GM18951 (cell line): ENCODE results near the gene FRAS1.
"Not testable (repeated sequence)": the region's sequence is repeated elsewhere in the genome, so short reads cannot be mapped to it uniquely, and the experiment has no call there.

ENCODE experiments used
- POLR2A ChIP-seq: IDR thresholded peaks from 4 replicates; pipeline ENCODE4 v1.6.1; 2011; ENCODE audit warnings: mild to moderate bottlenecking; ENCODE audit not compliant: insufficient read length, insufficient read depth; ENCODE audit errors: extremely low read depth
- in situ Hi-C: fragments of 300-500 bp; cut with MboI; formaldehyde crosslinking; loops from one replicate; pipeline ENCODE4 v1.12.0; 2022; ENCODE audit warnings: low sequenced_read_pairs, mixed read lengths, inconsistent platforms; ENCODE audit not compliant: unreplicated experiment

Gene FRAS1

DNA sequence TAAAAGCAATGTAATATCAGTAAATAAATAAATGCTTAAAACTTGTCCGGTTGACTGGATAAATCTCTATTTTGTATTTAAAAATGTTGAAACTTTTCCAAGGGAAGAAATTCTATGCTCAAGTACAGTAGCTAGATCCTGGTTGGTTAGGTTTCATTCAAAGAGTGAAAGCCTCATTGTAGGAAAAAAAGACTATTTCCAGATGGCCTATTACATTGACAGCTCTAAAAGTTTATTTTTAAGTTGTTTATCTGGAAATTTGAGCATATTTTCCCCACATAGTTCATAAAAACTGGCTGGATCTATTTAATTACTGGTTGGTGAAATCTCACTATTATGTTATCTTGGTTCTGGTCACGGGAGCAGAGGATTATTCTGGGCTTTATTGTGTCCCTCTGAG lies 38.0 kb downstream of the FRAS1 start:
- in situ Hi-C loops: no loop called here

DNA sequence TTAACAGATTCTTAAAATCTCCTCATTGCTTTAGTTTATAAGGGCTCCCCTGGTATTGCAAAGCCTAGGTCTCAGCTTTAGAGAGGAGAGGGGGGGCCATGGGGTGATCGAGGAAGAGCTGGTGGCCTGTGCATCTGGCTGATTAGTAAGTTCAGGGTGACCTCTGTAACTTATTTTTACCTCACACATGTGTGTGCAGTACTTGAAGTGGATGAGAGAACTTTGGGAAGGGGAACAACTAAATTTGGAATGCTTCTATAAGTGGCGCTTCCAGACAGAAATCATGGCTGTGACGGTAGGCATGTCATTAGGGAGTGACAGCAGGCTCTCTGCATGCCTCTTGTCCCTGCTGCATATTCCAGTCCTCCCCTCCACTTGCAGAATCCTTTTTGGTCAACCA lies 41.9 kb downstream of the FRAS1 start:
- in situ Hi-C loops: no loop called here
- no peak for TF ChIP-seq POLR2A

More for the DNA sequence above, 38.0 kb downstream of the FRAS1 start:
- TF ChIP-seq POLR2A: no peak

DNA sequence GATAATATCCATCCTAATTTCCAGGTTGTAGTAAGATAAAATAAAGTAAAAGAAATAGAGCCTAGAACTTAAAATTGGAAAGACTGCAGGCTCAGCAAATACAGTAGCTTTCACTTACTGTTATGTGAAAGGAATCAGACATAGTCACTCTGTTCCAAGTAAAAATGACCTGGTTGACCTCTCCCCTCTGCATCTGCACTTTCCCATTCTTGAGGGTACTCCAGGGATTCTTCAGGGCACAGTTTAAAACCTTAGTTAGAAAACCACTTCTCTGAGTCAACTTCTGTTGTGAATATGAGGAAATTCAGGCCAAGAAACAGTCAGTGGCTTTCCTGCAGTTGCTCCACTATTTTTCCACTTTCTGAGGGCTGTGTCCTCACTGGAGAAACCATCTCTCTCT lies 42.9 kb downstream of the FRAS1 start:
- TF ChIP-seq POLR2A: no peak
- in situ Hi-C loops: no loop called here

DNA sequence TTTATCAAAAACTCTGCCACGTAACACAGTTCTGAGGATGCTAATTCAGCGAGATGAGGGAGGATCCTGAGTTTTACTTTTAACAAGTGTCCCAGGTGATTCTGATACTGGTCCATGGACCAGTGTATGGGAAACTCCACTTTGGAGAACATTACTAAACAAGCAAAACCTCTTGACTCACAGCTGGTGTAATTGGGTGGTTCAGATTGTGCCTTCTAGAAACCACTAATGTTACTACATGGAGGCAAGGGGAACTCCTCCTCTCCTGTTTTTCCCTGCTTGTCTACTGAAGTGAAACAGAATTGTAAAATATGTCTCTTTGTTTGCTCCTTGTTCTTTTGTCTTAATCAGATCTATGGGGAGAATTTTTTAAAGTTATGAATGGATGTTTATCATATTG lies 62.6 kb downstream of the FRAS1 start:
- TF ChIP-seq POLR2A: no peak
- in situ Hi-C loops: no loop called here

DNA sequence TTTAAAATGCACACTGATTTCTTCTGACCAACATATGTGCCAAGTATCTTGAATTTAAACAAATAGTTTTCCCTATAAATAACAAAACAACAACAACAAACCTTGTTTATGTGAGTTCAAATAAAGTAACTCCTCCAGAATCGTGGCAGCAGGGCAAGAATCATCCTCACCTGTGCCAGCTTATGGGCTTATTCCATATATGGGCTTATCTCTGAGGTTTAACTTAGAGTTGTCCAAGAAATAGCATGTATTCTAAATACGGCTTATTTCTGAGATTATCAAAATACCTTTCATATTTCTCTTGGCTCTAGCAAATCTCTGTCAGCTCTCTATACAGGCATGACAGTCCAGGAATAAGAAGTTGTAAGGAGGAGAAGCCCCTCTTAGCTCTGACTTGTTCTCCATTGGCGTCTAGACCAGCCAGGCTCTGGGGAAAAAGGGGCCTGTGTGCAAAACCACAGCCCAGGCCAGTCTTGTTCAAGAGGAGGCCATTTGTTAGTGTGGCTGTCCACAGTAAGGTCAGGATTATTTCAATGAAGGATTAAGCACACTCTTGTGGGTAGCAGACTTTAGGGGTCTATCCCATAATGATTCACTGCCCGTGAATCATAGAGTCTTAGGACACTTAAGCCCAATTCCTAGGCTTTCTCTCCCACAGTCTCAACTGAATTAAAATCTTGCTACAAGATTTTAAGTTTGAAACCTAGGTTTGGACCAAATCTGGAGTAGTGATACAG lies 63.2 kb downstream of the FRAS1 start:
- no peak for TF ChIP-seq POLR2A
- in situ Hi-C loops: no loop called here

DNA sequence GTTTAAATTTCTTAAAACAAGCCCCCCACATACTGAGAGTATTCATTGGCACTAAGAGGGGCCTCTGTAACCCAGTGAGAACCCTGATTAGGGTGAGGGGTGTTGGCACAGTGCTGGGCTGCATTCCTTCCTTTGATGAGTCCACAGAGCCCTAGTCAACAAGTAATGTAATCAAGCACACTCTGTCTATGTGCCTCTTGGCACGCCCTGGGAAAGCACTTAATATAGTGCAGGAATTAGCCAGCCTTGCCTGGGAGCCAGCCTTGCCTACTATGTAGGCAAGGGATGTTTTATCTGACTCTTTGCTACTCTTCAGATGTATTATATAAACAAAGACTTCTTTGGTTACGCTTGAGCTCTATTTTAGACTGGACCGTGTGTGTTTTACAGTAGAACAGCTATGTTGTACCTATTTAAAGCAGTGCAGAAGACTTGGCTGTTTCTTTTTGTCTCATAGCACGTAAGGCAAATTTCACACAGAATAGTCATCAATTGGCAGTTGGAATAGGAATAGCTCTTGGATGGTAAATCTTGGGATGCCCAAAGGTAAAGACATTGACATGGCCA lies 64.3 kb downstream of the FRAS1 start:
- no peak for TF ChIP-seq POLR2A
- in situ Hi-C loops: no loop called here

DNA sequence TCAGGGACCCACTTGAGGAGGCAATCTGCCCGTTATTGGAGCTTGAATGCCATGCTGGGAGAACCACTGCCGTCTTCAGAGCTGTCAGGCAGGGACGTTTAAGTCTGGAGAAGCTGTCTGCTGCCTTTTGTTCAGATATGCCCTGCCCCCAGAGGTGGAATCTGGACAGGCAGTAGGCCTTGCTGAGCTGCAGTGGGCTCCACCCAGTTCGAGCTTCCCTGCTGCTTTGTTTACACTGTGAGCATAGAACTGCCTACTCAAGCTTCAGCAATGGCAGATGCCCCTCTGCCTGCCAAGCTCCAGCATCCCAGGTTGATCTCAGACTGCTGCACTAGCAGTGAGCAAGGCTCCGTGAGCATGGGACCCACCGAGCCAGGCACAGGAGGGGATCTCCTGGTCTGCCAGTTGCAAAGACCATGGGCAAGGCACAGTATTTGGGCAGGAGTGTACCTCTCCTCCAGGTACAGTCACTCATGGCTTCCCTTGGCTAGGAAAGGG lies 68.8 kb downstream of the FRAS1 start:
- in situ Hi-C loops: not testable (repeated sequence)

DNA sequence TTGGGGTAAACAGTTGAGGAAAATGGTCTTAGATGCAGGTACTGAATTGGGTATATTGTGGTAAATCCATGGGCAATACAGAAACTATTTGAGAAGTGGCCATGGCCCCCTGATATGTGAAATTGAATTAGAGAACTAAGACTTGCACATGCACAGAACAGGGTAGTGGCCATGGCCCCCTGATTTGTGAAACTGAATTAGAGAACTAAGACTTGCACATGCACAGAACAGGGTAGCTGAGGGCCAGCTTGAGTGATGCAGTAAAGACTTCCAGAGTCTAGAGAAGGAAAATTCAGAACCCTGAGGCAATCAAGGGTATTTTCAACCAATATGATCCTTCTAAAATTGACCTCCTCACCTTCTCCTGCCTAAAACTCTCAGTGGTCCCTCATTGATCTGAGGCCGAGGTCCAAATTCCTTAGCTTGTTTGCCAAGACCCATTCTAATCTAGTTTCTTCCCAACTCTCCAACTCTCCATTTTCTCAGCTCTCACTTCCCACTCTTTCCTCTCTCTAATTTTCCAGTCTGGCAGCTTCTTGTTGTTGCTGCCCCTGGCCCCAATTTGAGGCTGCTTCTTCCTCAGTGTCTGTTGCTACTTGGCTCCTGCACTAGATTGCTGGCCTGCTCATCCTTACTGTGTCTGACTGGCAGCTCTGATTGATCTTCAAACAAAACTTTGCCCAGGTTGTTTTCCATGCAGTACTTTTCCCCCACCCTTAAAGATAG lies 72.4 kb downstream of the FRAS1 start:
- in situ Hi-C loops: no loop called here
- no peak for TF ChIP-seq POLR2A

DNA sequence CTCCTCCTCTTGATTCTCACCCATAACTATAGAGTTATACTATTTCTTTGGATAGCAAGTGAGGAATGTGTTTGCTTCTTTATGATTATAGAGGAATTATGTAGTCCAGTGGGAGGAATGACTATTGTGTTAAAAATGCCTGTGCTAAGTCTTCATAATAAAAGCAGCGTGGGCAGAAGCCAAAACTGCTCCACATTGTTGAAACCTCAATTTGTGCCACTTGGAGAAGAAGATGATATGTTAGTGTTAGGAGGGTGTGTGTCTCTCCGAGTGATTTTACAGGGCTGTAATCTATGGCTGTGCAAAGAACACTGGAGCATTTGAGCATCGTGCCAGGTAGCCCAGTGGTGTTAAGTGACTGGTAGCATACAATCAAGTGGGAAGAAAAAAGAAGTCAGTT lies 74.3 kb downstream of the FRAS1 start:
- in situ Hi-C loops: no loop called here
- TF ChIP-seq POLR2A: no peak

DNA sequence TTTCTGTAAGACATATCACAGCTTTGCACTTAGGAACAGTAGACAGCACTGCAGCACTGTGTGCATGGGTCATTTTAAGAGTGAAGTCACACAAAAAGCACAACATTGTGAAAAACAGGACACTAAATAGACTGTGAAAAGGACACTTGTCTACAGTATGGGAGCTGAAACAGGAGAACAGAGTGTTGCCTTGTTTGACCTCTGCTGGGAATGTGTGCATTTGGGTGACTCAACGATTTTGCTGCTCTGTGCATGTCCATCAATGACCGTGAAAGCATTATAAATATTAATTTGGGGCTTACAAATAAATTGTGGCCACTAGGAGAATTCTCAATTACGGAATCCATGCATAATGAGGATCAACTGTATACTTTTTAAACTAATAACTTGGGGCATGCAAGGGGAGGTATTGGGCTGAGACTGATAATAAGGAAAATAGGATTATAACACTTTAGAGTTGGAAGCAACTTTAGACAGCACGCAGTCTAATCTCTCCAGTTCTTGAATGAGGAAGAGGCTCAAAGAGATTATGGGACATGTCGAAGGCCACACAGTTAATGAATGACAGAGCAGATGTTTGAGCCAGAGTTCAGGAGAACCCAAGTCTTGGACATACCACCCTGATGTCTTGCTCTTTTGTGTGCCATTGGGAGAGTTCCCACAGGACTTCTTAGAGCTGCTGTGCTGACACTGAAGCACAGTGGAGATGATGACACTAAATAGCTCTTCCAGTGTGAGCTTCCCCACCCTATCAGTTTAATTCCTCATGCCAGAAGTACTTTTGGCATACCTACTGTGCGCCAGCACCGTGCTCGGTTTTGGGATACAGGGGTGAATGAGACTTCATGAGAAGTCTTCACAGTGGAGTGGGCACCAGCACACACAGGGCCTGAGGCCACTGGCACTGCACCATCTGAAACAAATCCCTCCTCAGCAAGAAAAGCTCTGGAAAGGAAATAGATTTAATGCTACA lies 79.3 kb downstream of the FRAS1 start:
- no peak for TF ChIP-seq POLR2A
- in situ Hi-C loops: no loop called here

DNA sequence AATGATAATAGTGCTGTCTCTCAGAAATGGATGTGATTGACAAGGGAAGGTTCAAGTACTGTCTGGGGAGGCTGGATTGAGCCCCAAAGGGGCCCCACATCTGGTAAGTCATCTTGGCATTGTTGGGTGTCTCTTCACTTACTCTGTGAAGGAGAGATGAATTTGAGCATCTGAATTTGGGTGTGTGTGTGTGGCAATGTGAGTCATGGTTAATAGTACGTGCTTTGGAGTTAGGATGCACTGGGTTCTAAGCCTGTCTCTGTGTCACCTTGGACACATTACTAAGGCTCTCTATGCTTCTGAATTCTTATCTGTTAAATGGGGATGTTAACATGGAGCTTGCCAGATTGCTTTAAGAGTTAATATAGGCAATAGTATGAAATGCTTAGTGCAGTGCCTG lies 80.4 kb downstream of the FRAS1 start:
- in situ Hi-C loops: no loop called here

DNA sequence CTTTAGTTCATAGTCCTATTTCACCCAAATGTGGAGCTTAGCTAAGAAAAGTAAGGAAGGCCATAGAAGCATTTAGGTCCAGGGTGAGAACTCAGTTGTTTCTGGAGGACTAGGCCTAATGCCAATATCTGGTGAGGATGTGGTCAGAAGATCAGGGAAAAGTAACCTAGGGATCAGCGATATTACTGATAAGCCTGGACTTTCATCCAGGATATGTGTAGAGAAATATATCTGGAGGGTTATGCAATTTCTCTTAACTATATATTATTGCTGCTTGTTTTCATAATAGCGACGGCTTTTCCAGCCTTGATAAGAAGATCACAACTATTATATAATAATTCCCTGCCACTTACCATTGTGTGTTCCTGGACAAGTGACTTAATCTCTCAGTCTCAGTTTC lies 81.1 kb downstream of the FRAS1 start:
- no peak for TF ChIP-seq POLR2A
- in situ Hi-C loops: no loop called here

More for the DNA sequence above, 80.4 kb downstream of the FRAS1 start:
- no peak for TF ChIP-seq POLR2A

DNA sequence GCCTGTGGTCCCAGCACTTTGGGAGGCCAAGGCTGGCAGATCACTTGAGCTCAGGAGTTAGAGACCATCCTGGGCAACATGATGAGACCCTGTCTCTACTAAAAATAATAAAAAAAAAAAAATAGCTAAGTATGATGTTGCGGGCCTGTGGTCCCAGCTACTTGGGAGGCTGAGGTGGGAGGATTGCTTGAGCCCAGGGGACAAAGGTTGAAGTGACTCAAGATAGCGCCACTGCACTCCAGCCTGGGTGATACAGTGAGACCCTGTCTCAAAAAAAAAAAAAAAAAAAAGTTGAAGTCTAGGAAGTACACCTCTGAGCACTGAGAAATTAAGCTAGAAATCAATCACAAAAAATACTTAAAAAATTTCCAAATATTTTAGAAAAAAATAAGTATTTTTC lies 86.5 kb downstream of the FRAS1 start:
- in situ Hi-C loops: no loop called here
- no peak for TF ChIP-seq POLR2A
